A549 (cell line): ENCODE results near the gene MKNK1. TPM values are rescaled to one million over a fixed set of nuclear protein-coding genes. Genes with fewer than 3 reads are reported as not detected.

Experiments used
- ATAC-seq, 2 experiments: fragments of 200-7000 bp in 1 of 2; fragments of >200 bp in 1 of 2; cut with Nextera tagmentation in 1 of 2; cut with Tn5 transposase in 1 of 2; 3 replicates each; pipeline versions ENCODE4 v1.8.0 to v1.9.1; 2018 to 2020; ENCODE audit warnings: mild to moderate bottlenecking in 1 of 2, moderate library complexity in 1 of 2
- CTCF ChIA-PET: fragments of 300-600 bp; sonication (Branson Sonifier 250); formaldehyde crosslinking; extraction: SDS; loops from one replicate; lab custom pipeline; 2021; ENCODE audit warnings: antibody characterized with exemption, inconsistent platforms; lab: Yijun Ruan, JAX
- POLR2A ChIA-PET: fragments of 350-600 bp; formaldehyde crosslinking; extraction: SDS; loops from one replicate; lab custom pipeline; 2021; ENCODE audit warnings: antibody characterized with exemption, inconsistent platforms; lab: Yijun Ruan, JAX
- DNase-seq, 2 experiments: peaks; one replicate each; pipeline versions ENCODE4 v3.0.0 to v3.0.0-alpha.2; 2011 to 2016; ENCODE audit warnings: low read depth in 1 of 2, low spot score in 1 of 2
- FAIRE-seq: peaks from 2 replicates; lab custom pipeline; 2011; peaks lifted over from hg19 to GRCh38; lab: Jason Lieb, UNC
- H3K27ac ChIP-seq, 2 experiments: fragments of >200 bp; sonication (Bioruptor Twin); formaldehyde crosslinking; 3 replicates each; pipeline ENCODE4 v1.5.1; 2016 to 2017
- H3K4me1 ChIP-seq: fragments of >200 bp; sonication (Bioruptor Twin); formaldehyde crosslinking; 3 replicates; pipeline ENCODE4 v1.6.1; 2016
- H3K4me2 ChIP-seq: fragments of >200 bp; sonication (Bioruptor Twin); formaldehyde crosslinking; 3 replicates; pipeline ENCODE4 v1.6.1; 2016
- H3K4me3 ChIP-seq: fragments of >200 bp; sonication (Bioruptor Twin); formaldehyde crosslinking; 3 replicates; pipeline ENCODE4 v1.5.1; 2016
- H3K9me3 ChIP-seq: fragments of >200 bp; sonication (Bioruptor Twin); formaldehyde crosslinking; 3 replicates; pipeline ENCODE4 v1.6.1; 2016
- ATOH8 ChIP-seq: fragments of 250-450 bp; sonication (Bioruptor Pico); IDR thresholded peaks from 2 replicates; pipeline ENCODE4 v1.5.0; 2020; ENCODE audit warnings: low read depth, mild to moderate bottlenecking, moderate library complexity
- CBX8 ChIP-seq: fragments of 200-600 bp; sonication (generic); IDR thresholded peaks from 2 replicates; pipeline ENCODE4 v1.6.1; 2016
- EP300 ChIP-seq, 2 experiments: fragments of >200 bp; sonication (Bioruptor Twin); formaldehyde crosslinking; IDR thresholded peaks; 2 replicates in 1 of 2; 3 replicates in 1 of 2; pipeline ENCODE4 v1.6.1; 2016 to 2017
- FOXS1 ChIP-seq: fragments of 250-450 bp; sonication (Bioruptor Pico); IDR thresholded peaks from 2 replicates; pipeline ENCODE4 v1.5.0; 2020; ENCODE audit warnings: mild to moderate bottlenecking, moderate library complexity
- GATA3 ChIP-seq: IDR thresholded peaks from 2 replicates; pipeline ENCODE4 v1.6.1; 2012; ENCODE audit warnings: borderline replicate concordance
- HMGXB4 ChIP-seq: fragments of 250-450 bp; sonication (Bioruptor Pico); IDR thresholded peaks from 2 replicates; pipeline ENCODE4 v1.5.0; 2021; ENCODE audit warnings: mild to moderate bottlenecking, moderate library complexity, borderline replicate concordance
- HOXB5 ChIP-seq: fragments of 250-450 bp; sonication (Bioruptor Pico); IDR thresholded peaks from 2 replicates; pipeline ENCODE4 v1.5.0; 2020; ENCODE audit warnings: mild to moderate bottlenecking, moderate library complexity
- JUN ChIP-seq, 2 experiments: fragments of >200 bp; sonication (Bioruptor Twin); formaldehyde crosslinking; IDR thresholded peaks; 2 replicates in 1 of 2; 3 replicates in 1 of 2; pipeline ENCODE4 v1.6.1; 2016 to 2017
- KDM1A ChIP-seq: fragments of 200-600 bp; sonication (generic); IDR thresholded peaks from 2 replicates; pipeline ENCODE4 v1.6.1; 2016; ENCODE audit warnings: low read depth, mild to moderate bottlenecking
- MAFK ChIP-seq: fragments of 450-650 bp; IDR thresholded peaks from 2 replicates; pipeline ENCODE4 v1.6.1; 2014; ENCODE audit not compliant: partially characterized antibody
- NR3C1 ChIP-seq: fragments of >200 bp; sonication (Bioruptor Twin); formaldehyde crosslinking; IDR thresholded peaks from 3 replicates; pipeline ENCODE4 v1.6.1; 2017
- PBX3 ChIP-seq: IDR thresholded peaks from 2 replicates; pipeline ENCODE4 v1.6.1; 2012
- RAD21 ChIP-seq, 2 experiments: fragments of >200 bp in 1 of 2; sonication (Bioruptor Twin) in 1 of 2; formaldehyde crosslinking in 1 of 2; IDR thresholded peaks in 1 of 2; conservative IDR thresholded peaks in 1 of 2; 2 replicates in 1 of 2; 3 replicates in 1 of 2; pipeline ENCODE4 v1.6.1; 2012 to 2018; ENCODE audit warnings: inconsistent platforms in 1 of 2
- USF2 ChIP-seq: fragments of 450-650 bp; IDR thresholded peaks from 2 replicates; pipeline ENCODE4 v1.6.1; 2014; ENCODE audit warnings: antibody characterized with exemption
- ZC3H11A ChIP-seq: fragments of 450-650 bp; IDR thresholded peaks from 2 replicates; pipeline ENCODE4 v1.6.1; 2014; ENCODE audit warnings: antibody characterized with exemption, mild to moderate bottlenecking
- ZSCAN20 ChIP-seq: fragments of 250-450 bp; sonication (Bioruptor Pico); IDR thresholded peaks from 2 replicates; pipeline ENCODE4 v1.8.0; 2022; ENCODE audit warnings: mild to moderate bottlenecking, moderate library complexity
- WGBS: methylation state at CpG from one replicate; pipeline ENCODE4 v1.1.6; 2017; ENCODE audit errors: missing lambda C conversion rate; 5-methylcytosine and 5-hydroxymethylcytosine counted together
- polyA plus RNA-seq, 4 experiments: library from polyadenylated mRNA; depleted of rRNA in 3 of 4; stranded (reverse); fragments of >200 nt; fragmentation: RNase III in 1 of 4; extraction: RNeasy Plus Mini Kit Qiagen cat#74134 plus additional on column Dnase treatment in 1 of 4; gene quantifications; 2 replicates in 3 of 4; 3 replicates in 1 of 4; pipeline ENCODE4 v1.2.3, GENCODE V29; 2011 to 2017

Gene MKNK1
- polyA plus RNA-seq, 2 of the 4 experiments (the other 2 are of a cell fraction): 20.8 to 28.4 TPM

GRCh38 chr1:46589529-46589928 is 14.5 kb downstream of the MKNK1 start (continued):
- TF ChIP-seq HMGXB4 (CRISPR knock-in tag): no peak
- TF ChIP-seq USF2: no peak

GRCh38 chr1:46587069-46587468 is 17.0 kb downstream of the MKNK1 start:
- Histone ChIP-seq H3K4me2 (no peak overlapping the region), H3K4me3 (no peak overlapping the region), H3K4me1 (no peaks in the 10 kb centered on the region), H3K27ac (no peak overlapping the region), H3K9me3 (no peaks in the 10 kb centered on the region)
- 90% methylated on average over 7 of the region's 7 CpGs for WGBS
- CTCF ChIA-PET: no interaction called here
- POLR2A ChIA-PET: no interaction called here
- no peak for DNase-seq
- ATAC-seq: no peak
- FAIRE-seq: no peak
- TF ChIP-seq EP300 (IDR thresholded peaks at IDR 0.05) (no peak), RAD21 (conservative IDR thresholded peaks at IDR 0.05 in 1 of 2, IDR thresholded peaks at IDR 0.05 in 1 of 2) (no peak), CBX8 (no peak), FOXS1 (CRISPR knock-in tag) (no peak), PBX3 (no peak), GATA3 (no peak), MAFK (no peak), ZSCAN20 (CRISPR knock-in tag) (no peak), JUN (IDR thresholded peaks at IDR 0.05) (no peak), HOXB5 (no peak)
- TF ChIP-seq, all 56 proteins: peak for 0

- Histone ChIP-seq H3K4me3 (no peak overlapping the region), H3K27ac (no peak overlapping the region), H3K4me2 (no peak overlapping the region), H3K9me3 (no peaks in the 10 kb centered on the region), H3K4me1 (no peaks in the 10 kb centered on the region)
- FAIRE-seq: no peak
- TF ChIP-seq ZC3H11A (no peak), CBX8 (no peak), NR3C1 (no peak), GATA3 (no peak), KDM1A (no peak), PBX3 (no peak), ATOH8 (CRISPR knock-in tag) (no peak)
- ChIA-PET CTCF (no interaction called here), POLR2A (no interaction called here)
- WGBS: 85% methylated on average over 12 of the region's 12 CpGs
- no peak for DNase-seq
- ATAC-seq: no peak
Observed at GRCh38 chr1:46585312-46585938, 18.6 kb downstream of the MKNK1 start.
